Mucosa of rectum (tissue), 2 donors: ENCODE results near the gene VWDE.

Experiments used
- H3K27ac ChIP-seq, 2 donors: one replicate each; pipeline ENCODE4 v1.7.0; 2013; ENCODE audit warnings: inconsistent platforms in 2 of 2, low read depth in 2 of 2, low read length in 2 of 2
- H3K27me3 ChIP-seq, 2 donors: one replicate each; pipeline ENCODE4 v1.7.0; 2013; ENCODE audit warnings: low read length in 2 of 2; ENCODE audit not compliant: control insufficient read depth in 2 of 2, insufficient read depth in 2 of 2
- H3K36me3 ChIP-seq, 2 donors: one replicate each; pipeline ENCODE4 v1.7.0; 2013; ENCODE audit warnings: low read length in 2 of 2; ENCODE audit not compliant: control insufficient read depth in 2 of 2, insufficient read depth in 2 of 2
- H3K4me1 ChIP-seq, 2 donors: one replicate each; pipeline ENCODE4 v1.7.0; 2013; ENCODE audit warnings: low read length in 2 of 2, mild to moderate bottlenecking in 1 of 2; ENCODE audit not compliant: control insufficient read depth in 2 of 2, insufficient read depth in 2 of 2
- H3K4me3 ChIP-seq, 2 donors: one replicate each; pipeline ENCODE4 v1.7.0; 2013; ENCODE audit warnings: low read length in 2 of 2
- H3K9ac ChIP-seq, 2 donors: one replicate each; pipeline ENCODE4 v1.7.0; 2013; ENCODE audit warnings: low read length in 2 of 2, low read depth in 1 of 2, mild to moderate bottlenecking in 1 of 2
- H3K9me3 ChIP-seq, 2 donors: one replicate each; pipeline ENCODE4 v1.7.0; 2013; ENCODE audit warnings: low read length in 2 of 2; ENCODE audit not compliant: control insufficient read depth in 2 of 2
- donor health status: healthy.
- donor health status: Normal muscosa, but diverticular disease.

VWDE gene

DNA sequence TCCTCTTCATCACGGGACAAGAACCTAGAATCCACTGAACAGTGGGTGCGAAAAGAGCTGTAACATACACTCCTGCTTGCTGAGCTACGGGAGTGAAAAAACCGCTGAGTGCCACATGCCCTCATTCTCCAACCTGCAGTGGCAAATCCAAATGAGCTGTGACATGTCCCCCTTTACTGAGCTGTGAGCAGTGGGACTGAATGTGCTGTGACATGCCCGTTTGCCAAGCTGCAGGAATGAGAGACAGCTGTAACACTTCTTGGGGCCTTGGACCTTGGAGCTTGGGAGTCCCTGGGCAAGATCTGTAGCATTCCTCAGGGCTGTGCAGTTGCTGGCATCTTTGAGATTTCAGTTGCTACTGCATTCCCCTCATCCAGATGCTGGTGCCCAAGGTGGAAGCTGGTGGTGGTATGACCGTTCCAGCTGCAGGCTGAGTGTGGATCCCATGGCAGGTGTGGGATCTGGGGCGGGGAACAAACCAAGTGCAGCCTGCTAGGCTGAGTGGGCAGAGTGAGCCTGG lies 107.6 kb downstream of the VWDE start:
- H3K9ac ChIP-seq, result no peak overlapping the region
- H3K27ac ChIP-seq, result no peak overlapping the region
- H3K9me3 ChIP-seq, result peaks cover 0 to 2% of the 10 kb centered on the region in 2 donors
- no peaks in the 10 kb centered on the region for H3K4me1 ChIP-seq
- peaks cover 0 to 2% of the 10 kb centered on the region in 2 donors for H3K27me3 ChIP-seq
- H3K36me3 ChIP-seq, result no peaks in the 10 kb centered on the region
- no peak overlapping the region for H3K4me3 ChIP-seq

DNA sequence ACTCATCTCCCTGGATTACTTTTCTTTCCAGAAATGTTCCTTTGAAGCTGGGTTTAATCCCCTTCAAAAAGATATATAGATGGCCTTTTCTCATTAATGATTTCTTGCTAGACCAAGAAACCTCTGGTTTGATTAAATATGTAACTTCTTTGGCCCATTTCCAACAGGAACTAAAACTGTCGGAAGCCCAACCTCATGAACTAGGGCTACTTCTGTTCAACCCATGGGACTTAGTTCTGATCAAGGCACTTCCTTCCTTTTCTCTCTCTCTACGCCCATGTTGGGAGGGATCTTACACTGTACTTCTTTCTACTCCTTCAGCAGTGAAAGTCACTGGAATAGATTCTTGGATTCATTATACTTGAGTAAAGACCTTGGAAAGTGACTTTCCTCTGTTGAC lies 109.0 kb downstream of the VWDE start:
- Histone ChIP-seq H3K9me3 (peaks cover 0 to 4% of the 10 kb centered on the region in 2 donors), H3K27me3 (peaks cover 0 to 2% of the 10 kb centered on the region in 2 donors), H3K9ac (no peak overlapping the region), H3K4me1 (no peaks in the 10 kb centered on the region), H3K27ac (no peak overlapping the region), H3K36me3 (no peaks in the 10 kb centered on the region), H3K4me3 (no peak overlapping the region)

DNA sequence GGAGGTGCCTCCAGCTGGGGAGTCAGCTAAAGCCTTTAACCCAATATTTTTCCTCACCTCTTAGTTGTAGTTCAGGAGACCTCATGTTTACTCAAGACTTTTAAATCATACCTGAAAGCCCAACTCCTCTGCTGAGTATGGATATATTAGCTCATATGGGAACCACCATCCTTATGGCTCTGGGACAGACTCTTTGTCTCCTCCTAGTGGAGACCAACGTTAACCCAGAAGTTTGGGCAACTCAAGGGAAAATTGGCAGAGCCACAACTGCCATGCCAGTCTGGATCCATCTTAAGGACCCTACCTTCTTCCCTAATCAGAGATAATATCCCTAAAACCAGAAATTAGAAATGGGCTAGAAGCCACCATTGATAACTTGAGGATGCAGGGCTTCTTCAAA lies 111.8 kb downstream of the VWDE start:
- Histone ChIP-seq H3K9me3 (peaks cover 0 to 4% of the 10 kb centered on the region in 2 donors), H3K9ac (no peak overlapping the region), H3K4me3 (no peak overlapping the region), H3K27me3 (peaks cover 0 to 2% of the 10 kb centered on the region in 2 donors), H3K36me3 (no peaks in the 10 kb centered on the region), H3K4me1 (no peaks in the 10 kb centered on the region), H3K27ac (no peak overlapping the region)

DNA sequence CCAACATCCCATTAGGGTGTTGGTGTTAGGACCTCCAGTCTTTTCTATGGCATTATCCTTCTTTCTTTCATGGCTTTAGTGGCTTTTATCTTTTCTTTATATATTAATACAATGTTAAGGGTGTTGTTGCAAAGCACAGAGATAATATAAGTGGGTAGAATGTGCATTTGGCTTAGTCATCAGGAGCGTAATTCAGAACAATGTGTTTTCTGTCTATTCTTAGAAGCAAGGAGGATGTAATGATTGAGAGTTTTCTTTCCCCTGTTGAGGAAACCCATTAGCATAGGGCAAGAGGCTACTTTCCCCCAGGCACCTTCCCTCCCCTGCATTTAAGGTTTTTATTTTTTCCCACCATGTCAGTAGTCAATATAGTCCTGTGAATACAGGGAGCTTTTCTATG lies 112.9 kb downstream of the VWDE start:
- Histone ChIP-seq H3K4me3 (no peak overlapping the region), H3K36me3 (no peaks in the 10 kb centered on the region), H3K4me1 (no peaks in the 10 kb centered on the region), H3K27me3 (peaks cover 0 to 2% of the 10 kb centered on the region in 2 donors), H3K9me3 (peaks cover 0 to 4% of the 10 kb centered on the region in 2 donors), H3K27ac (no peak overlapping the region), H3K9ac (no peak overlapping the region)

DNA sequence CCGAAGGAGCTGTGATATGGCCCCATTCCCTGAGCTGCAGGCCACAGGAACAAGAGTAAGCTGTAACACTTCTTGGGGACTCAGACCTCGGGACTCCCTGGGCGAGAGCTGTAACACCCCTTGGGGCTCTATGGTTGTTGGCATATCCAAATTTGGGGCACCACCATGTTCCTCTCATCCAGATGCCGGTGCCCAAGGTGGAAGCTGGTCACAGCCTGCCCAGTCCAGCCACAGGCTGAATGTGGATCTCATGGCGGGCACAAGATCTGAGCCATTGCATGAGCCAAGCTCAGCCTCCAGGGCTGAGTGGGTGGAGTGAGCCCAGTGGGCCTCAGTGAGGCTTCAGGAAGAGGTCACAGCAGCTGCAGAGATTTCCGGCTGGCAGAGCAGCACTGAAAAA lies 113.7 kb downstream of the VWDE start:
- no peak overlapping the region for H3K27ac ChIP-seq
- H3K4me1 ChIP-seq, result no peaks in the 10 kb centered on the region
- peaks cover 0 to 4% of the 10 kb centered on the region in 2 donors for H3K9me3 ChIP-seq
- no peaks in the 10 kb centered on the region for H3K36me3 ChIP-seq
- no peaks in the 10 kb centered on the region for H3K27me3 ChIP-seq
- no peak overlapping the region for H3K9ac ChIP-seq
- no peak overlapping the region for H3K4me3 ChIP-seq

DNA sequence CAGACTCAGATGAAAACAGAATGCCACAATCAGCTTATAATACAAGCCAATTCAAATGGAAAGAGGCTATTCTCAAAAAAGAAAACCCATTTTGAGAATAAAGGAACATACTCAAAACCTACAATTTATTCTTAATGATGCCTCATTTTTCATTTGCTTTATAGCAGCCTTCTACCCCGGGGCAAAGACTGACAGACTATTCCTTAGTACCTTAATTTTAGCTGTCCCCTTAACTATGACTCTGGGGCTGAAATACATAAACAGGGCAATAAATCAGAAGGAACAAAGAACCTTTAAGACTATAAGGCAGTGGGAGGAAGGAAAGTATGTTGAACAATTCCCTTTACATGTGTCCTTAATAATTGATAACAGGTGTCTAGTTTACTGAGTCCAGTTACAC lies 115.8 kb downstream of the VWDE start:
- Histone ChIP-seq H3K27ac (no peak overlapping the region), H3K4me1 (no peaks in the 10 kb centered on the region), H3K9me3 (peaks cover 0 to 4% of the 10 kb centered on the region in 2 donors), H3K36me3 (no peaks in the 10 kb centered on the region), H3K4me3 (no peak overlapping the region), H3K9ac (no peak overlapping the region), H3K27me3 (no peaks in the 10 kb centered on the region)

DNA sequence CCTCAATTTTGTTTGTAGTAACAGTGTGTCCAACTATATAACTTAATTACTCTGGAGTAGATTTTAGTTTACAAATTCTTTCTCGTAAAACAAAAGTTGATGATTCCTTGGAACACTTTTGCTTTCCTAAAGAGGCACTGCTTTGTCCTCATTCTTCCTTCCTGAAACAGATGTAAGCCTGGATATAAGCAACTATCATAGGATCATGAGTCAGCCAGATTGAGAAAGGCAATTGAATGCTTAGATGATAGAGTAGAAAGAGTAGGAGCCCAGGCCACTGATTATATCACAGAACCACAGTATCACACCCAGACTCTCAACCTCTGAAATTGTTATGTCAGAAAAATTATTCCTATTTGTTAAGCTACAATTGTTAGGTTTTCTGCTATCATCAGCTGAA lies 122.6 kb downstream of the VWDE start:
- Histone ChIP-seq H3K27me3 (no peaks in the 10 kb centered on the region), H3K36me3 (no peaks in the 10 kb centered on the region), H3K4me3 (no peak overlapping the region), H3K4me1 (no peaks in the 10 kb centered on the region), H3K9ac (no peak overlapping the region), H3K27ac (no peak overlapping the region), H3K9me3 (no peaks in the 10 kb centered on the region)
